Smooth muscle cell (in vitro differentiated cells): Measurements from ENCODE around the gene UPP2. TPM values are rescaled to one million over a fixed set of nuclear protein-coding genes. Genes with fewer than 3 reads are reported as not detected.

Source experiments
- DNase-seq: peaks from one replicate; lab custom pipeline; 2025; ENCODE audit not compliant: unreplicated experiment; lab: John Stamatoyannopoulos, UW
- H2AFZ ChIP-seq: fragments of 200-600 bp; sonication (generic); 2 replicates; pipeline ENCODE4 v1.6.0; 2016; ENCODE audit warnings: antibody characterized with exemption, low read depth, mild to moderate bottlenecking
- H3F3A ChIP-seq: fragments of 200-600 bp; sonication (generic); 2 replicates; pipeline ENCODE4 v1.6.0; 2017; ENCODE audit warnings: antibody characterized with exemption, low read depth
- H3K27ac ChIP-seq: fragments of 200-600 bp; sonication (generic); 2 replicates; pipeline ENCODE4 v1.5.1; 2016; ENCODE audit warnings: low read depth, mild to moderate bottlenecking
- H3K27me3 ChIP-seq: fragments of 200-600 bp; sonication (generic); 2 replicates; pipeline ENCODE4 v1.6.1; 2016; ENCODE audit warnings: low read depth, mild to moderate bottlenecking
- H3K36me3 ChIP-seq: fragments of 200-600 bp; sonication (generic); 2 replicates; pipeline ENCODE4 v1.5.1; 2016; ENCODE audit warnings: low read depth
- H3K4me1 ChIP-seq: fragments of 200-600 bp; sonication (generic); 2 replicates; pipeline ENCODE4 v1.5.1; 2016; ENCODE audit warnings: low read depth
- H3K4me2 ChIP-seq: fragments of 200-600 bp; sonication (generic); 2 replicates; pipeline ENCODE4 v1.6.0; 2016; ENCODE audit warnings: mild to moderate bottlenecking
- H3K4me3 ChIP-seq: fragments of 200-600 bp; sonication (generic); 2 replicates; pipeline ENCODE4 v1.5.1; 2016; ENCODE audit warnings: mild to moderate bottlenecking
- H3K79me2 ChIP-seq: fragments of 200-600 bp; sonication (generic); 2 replicates; pipeline ENCODE4 v1.6.0; 2016; ENCODE audit warnings: low read depth, mild to moderate bottlenecking
- H3K9ac ChIP-seq: fragments of 200-600 bp; sonication (generic); 2 replicates; pipeline ENCODE4 v1.6.0; 2016; ENCODE audit warnings: low read depth
- H3K9me3 ChIP-seq: fragments of 200-600 bp; sonication (generic); replicated peaks from 2 replicates; pipeline ENCODE4 v1.5.1; 2016; ENCODE audit warnings: low read depth
- H4K20me1 ChIP-seq: fragments of 200-600 bp; sonication (generic); 2 replicates; pipeline ENCODE4 v1.6.0; 2016; ENCODE audit warnings: low read depth
- WGBS: methylation state at CpG from one replicate; pipeline ENCODE4 v1.1.7; 2016; ENCODE audit warnings: low lambda C conversion rate; 5-methylcytosine and 5-hydroxymethylcytosine counted together
- polyA plus RNA-seq: library from polyadenylated mRNA; unstranded; fragments of >200 nt; fragmentation: Nextera tagmentation; extraction: Ambion mirVana; gene quantifications from 2 replicates; pipeline ENCODE4 v1.2.1, GENCODE V29; 2016
- total RNA-seq: library from RNA; depleted of rRNA; stranded (reverse); fragments of >200 nt; gene quantifications from 2 replicates; pipeline ENCODE4 v1.2.3, GENCODE V29; 2014
- TF ChIP-seq, protein P1 (sequence below): fragments of 200-600 bp; sonication (generic); IDR thresholded peaks from 2 replicates; pipeline ENCODE4 v1.5.1; 2017; ENCODE audit warnings: borderline replicate concordance, mild to moderate bottlenecking, antibody characterized with exemption; ENCODE audit not compliant: insufficient read depth, poor library complexity, severe bottlenecking

UPP2 gene
- total and polyA plus RNA-seq, 2 experiments from 2014 or later: not detected

DNA sequence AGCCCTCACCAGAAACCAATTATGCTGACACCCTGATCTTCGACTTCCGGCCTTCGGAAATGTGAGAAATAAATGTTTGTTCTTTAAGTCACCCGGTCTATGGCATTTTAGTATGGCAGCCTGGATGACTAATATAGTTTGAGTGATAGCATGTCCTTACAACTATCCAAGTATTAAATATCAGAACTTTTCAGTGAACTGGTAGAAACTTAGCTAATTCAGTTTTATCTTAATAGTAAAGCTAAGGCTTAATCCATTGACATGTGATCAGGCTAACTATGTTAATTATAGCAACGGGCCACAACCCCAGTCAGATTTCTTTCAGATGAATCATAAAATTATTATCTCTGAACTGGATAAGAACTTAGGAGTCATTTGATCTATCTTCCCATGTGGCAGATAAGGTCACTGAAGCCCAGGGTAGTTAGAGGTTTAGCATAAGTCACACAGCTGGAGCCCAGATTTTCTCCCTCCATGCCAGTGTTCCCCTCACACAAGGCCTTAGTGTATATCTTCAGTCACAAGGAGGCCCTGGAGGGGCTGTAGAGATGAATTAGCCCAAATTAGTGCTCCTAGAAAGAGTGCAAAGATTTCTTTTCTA is 40.7 kb upstream of the UPP2 start:
- Histone ChIP-seq H4K20me1 (no peaks in the 10 kb centered on the region), H3K36me3 (no peaks in the 10 kb centered on the region), H3K9ac (no peak overlapping the region), H3K9me3 (no peaks in the 10 kb centered on the region), H2AFZ (no peak overlapping the region), H3K79me2 (no peaks in the 10 kb centered on the region), H3K27me3 (no peaks in the 10 kb centered on the region), H3K27ac (peak overlapping the region; percentile 66), H3K4me1 (no peaks in the 10 kb centered on the region), H3F3A (no peaks in the 10 kb centered on the region), H3K4me3 (no peak overlapping the region), H3K4me2 (peak overlapping the region; percentile 58)
- no peak for DNase-seq
- WGBS: 17% methylated on average over 5 of the region's 5 CpGs
- TF ChIP-seq, protein P1, sequence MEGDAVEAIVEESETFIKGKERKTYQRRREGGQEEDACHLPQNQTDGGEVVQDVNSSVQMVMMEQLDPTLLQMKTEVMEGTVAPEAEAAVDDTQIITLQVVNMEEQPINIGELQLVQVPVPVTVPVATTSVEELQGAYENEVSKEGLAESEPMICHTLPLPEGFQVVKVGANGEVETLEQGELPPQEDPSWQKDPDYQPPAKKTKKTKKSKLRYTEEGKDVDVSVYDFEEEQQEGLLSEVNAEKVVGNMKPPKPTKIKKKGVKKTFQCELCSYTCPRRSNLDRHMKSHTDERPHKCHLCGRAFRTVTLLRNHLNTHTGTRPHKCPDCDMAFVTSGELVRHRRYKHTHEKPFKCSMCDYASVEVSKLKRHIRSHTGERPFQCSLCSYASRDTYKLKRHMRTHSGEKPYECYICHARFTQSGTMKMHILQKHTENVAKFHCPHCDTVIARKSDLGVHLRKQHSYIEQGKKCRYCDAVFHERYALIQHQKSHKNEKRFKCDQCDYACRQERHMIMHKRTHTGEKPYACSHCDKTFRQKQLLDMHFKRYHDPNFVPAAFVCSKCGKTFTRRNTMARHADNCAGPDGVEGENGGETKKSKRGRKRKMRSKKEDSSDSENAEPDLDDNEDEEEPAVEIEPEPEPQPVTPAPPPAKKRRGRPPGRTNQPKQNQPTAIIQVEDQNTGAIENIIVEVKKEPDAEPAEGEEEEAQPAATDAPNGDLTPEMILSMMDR: no peak

- TF ChIP-seq, protein P1: no peak
- DNase-seq: no peak
- no peaks in the 10 kb centered on the region for H3K27me3 ChIP-seq
- H3K27ac ChIP-seq: no peak overlapping the region
- no peak overlapping the region for H3K4me3 ChIP-seq
- H3F3A ChIP-seq: no peaks in the 10 kb centered on the region
- no peak overlapping the region for H2AFZ ChIP-seq
- H3K4me2 ChIP-seq: no peak overlapping the region
- H4K20me1 ChIP-seq: no peaks in the 10 kb centered on the region
- H3K79me2 ChIP-seq: no peaks in the 10 kb centered on the region
- H3K36me3 ChIP-seq: no peaks in the 10 kb centered on the region
- no peaks in the 10 kb centered on the region for H3K4me1 ChIP-seq
- no peaks in the 10 kb centered on the region for H3K9me3 ChIP-seq
- H3K9ac ChIP-seq: no peak overlapping the region
- 92% methylated on average over 5 of the region's 5 CpGs for WGBS
Observed at GRCh38 chr2:158061763-158062162, 39.9 kb upstream of the UPP2 start.

DNA sequence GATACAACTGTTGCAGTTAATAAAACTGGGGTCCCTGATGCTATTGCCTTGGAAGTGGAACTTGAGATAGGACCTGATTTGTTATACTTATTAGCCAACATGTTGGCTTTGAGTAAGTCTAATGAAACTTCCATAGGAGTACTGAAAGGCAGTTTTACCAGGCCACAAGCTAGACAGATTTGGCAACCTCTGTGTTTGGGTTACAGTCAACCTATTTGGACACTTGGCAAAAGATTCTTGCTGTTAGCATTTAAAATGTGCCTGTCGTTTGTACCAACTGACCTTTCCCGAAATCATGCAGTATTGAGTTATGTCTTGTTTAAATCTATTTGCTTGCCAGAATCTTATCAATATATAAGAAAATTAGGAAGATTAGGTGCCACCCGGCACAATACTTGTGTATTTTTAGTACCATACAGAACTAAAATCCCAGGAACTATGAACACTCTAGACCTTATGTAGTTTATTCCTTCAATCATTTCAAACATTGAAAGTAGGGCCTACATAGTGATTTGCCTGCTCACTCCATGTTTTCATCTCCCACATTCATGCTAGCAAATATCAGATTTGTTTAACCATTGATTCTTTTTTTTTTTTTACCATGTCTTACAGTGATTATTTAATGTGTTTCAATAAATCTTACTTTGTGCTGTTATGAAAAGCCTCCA is 35.5 kb upstream of the UPP2 start:
- H3K79me2 ChIP-seq: no peaks in the 10 kb centered on the region
- H3K9me3 ChIP-seq: no peaks in the 10 kb centered on the region
- WGBS: 94% methylated on average over 3 of the region's 3 CpGs
- no peaks in the 10 kb centered on the region for H3K36me3 ChIP-seq
- H3K27me3 ChIP-seq: no peaks in the 10 kb centered on the region
- H3K27ac ChIP-seq: no peak overlapping the region
- no peak for DNase-seq
- no peak overlapping the region for H3K4me2 ChIP-seq
- H4K20me1 ChIP-seq: no peaks in the 10 kb centered on the region
- TF ChIP-seq, protein P1: no peak
- no peaks in the 10 kb centered on the region for H3K4me1 ChIP-seq
- no peak overlapping the region for H2AFZ ChIP-seq
- no peak overlapping the region for H3K4me3 ChIP-seq
- no peak overlapping the region for H3K9ac ChIP-seq
- no peaks in the 10 kb centered on the region for H3F3A ChIP-seq

- Histone ChIP-seq H3K9me3 (no peaks in the 10 kb centered on the region), H3K4me3 (no peak overlapping the region), H3K36me3 (no peaks in the 10 kb centered on the region), H3F3A (no peaks in the 10 kb centered on the region), H4K20me1 (no peaks in the 10 kb centered on the region), H3K4me2 (no peak overlapping the region), H3K9ac (no peak overlapping the region), H3K27ac (no peak overlapping the region), H2AFZ (no peak overlapping the region), H3K27me3 (no peaks in the 10 kb centered on the region), H3K79me2 (no peaks in the 10 kb centered on the region), H3K4me1 (no peaks in the 10 kb centered on the region)
- TF ChIP-seq, protein P1: no peak
- WGBS: 95% methylated on average over 5 of the region's 5 CpGs
- DNase-seq: no peak
Observed at GRCh38 chr2:158071018-158071417, 30.7 kb upstream of the UPP2 start.
